Iris pigment epithelial cell (primary cell): ENCODE measurements around the gene NCOA4.
"Not testable (repeated sequence)": the region's sequence is repeated elsewhere in the genome, so short reads cannot be mapped to it uniquely, and the experiment has no call there.

ENCODE experiments used
- DNase-seq: peaks from one replicate; pipeline ENCODE4 v3.0.0-alpha.2; 2011; ENCODE audit warnings: low read depth

The NCOA4 gene

GRCh38 chr10:45983538-45984186 lies 46.8 kb downstream of the NCOA4 start:
- peak; percentile 65 for DNase-seq

- DNase-seq = not testable (repeated sequence)
These were observed 49.1 kb downstream of the NCOA4 start for GRCh38 chr10:45981367-45981766.

- not testable (repeated sequence) for DNase-seq
These were observed 51.9 kb downstream of the NCOA4 start for GRCh38 chr10:45978554-45978953.

- not testable (repeated sequence) for DNase-seq
These were observed 56.4 kb downstream of the NCOA4 start for GRCh38 chr10:45974041-45974440.

- peak; percentile 31 for DNase-seq
These were observed 57.6 kb downstream of the NCOA4 start for GRCh38 chr10:45972813-45973169.

- peak; percentile 90 for DNase-seq
These were observed 58.2 kb downstream of the NCOA4 start, which contains the start of gene TIMM23 for GRCh38 chr10:45972106-45972812. Gene TIMM23 (plus strand): TSS chr10:45972489. CDS start chr10:45972625, 136 bp downstream.

GRCh38 chr10:45971742-45972105 lies 58.7 kb downstream of the NCOA4 start:
- peak; percentile 12 for DNase-seq

GRCh38 chr10:45971019-45971418 lies 59.4 kb downstream of the NCOA4 start:
- not testable (repeated sequence) for DNase-seq

GRCh38 chr10:45962686-45963452 lies 67.6 kb downstream of the NCOA4 start:
- DNase-seq = not testable (repeated sequence)

- DNase-seq = not testable (repeated sequence)
These were observed 72.5 kb downstream of the NCOA4 start for GRCh38 chr10:45957928-45958327.

GRCh38 chr10:45956634-45957033 lies 73.8 kb downstream of the NCOA4 start:
- not testable (repeated sequence) for DNase-seq
